ENCODE results near the gene OLFML2B.
"Not testable (repeated sequence)": the region's sequence is repeated elsewhere in the genome, so short reads cannot be mapped to it uniquely, and the experiment has no call there.

Gene OLFML2B

DNA sequence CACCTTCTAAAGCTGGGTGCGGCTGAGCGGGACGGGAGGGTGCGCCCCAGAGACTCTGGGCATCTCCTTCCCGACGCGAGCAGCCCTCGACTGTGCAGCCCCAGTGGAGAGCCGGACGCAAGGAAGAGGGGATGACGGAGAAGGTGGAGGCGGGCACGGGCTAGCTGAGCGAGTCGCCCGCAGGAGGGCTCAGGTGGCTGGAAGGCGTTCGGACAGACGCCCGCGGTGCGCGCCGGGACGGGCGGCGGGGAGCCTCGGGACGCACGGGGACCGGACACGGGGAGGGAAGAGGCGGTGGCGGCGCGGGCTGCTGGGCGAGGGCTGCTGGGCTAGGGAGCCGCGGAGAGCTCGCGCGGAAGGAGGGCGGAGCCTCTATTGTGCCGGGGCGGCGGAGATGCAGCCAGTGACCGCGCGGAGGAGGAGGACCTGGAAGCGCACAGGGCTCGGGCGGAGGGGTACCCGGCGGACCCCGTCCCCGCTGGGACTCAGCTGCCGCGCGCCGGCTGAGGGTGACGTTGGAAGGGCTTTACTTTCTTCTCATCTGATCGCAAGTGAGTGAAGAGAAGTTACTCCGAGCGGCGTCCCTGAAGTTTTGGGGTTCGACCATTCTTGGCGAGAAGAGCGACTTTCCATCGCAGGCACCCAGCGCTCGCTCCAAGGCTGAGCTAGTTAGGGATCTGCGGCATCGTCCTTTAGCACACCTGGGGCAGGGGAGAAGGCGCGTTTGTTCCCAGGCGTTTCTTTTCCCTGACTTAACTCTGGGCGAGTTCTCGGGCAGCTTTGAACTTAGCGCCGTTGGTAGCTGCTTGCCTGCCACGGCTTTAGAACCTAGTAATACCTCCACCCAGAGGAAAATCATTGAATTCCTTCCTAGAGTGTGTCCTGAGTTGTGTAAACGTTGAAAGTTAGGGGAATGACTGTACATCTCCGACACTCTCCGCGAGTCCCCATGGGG lies at the start of gene OLFML2B:
OLFML2B (minus strand) TSS at position 323 of the 955 bp plus-strand sequence. CDS start 439 bp downstream, outside the sequence.
- DNase-seq, result peak in 26 of 51 donors; percentile 17 to 63 (median 32)

GRCh38 chr1:162072740-162073139 lies 49.1 kb upstream of the OLFML2B start:
- no peak for DNase-seq

GRCh38 chr1:162070825-162071224 lies 47.2 kb upstream of the OLFML2B start:
- DNase-seq, result peak in 7 of 51 donors; percentile 2 to 27 (median 8)

GRCh38 chr1:162070094-162070748 lies 46.6 kb upstream of the OLFML2B start:
- DNase-seq, result peak in 5 of 51 donors; percentile 13 to 37 (median 27)

DNA sequence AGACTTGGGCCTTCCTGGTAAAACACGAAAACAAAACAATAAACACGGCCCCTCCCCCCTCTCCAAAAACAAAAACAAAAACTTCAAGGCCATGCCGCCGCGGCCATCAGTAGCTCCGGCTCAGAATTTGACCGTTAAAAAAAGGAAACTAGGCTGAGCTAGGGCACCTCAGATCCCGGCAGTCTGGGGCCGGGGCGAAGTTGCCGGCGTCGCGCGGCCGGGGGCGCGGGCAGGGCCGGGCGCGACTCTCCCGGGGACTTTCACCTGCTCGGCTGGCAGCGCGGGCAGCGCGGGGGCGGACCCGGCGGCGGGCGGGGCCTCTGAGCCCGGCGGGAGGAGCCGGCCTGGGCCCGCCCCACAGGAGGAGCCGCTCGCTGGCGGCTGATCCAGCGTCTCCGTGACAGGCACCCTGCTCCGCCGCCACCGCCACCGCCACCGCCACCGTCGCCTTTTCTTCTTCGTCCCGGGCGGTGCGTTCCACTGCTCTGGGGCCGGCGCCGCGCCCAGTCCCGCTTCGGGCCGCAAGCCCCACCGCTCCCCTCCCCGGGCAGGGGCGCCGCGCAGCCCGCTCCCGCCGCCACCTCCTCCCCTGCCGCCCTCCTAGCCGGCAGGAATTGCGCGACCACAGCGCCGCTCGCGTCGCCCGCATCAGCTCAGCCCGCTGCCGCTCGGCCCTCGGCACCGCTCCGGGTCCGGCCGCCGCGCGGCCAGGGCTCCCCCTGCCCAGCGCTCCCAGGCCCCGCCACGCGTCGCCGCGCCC lies 45.8 kb upstream of the OLFML2B start, which contains the start of gene NOS1AP:
NOS1AP (plus strand) TSS at position 358 of the 760 bp plus-strand sequence. CDS start 487 bp downstream, outside the sequence.
- peak in 49 of 51 donors; percentile 22 to 90 (median 74) for DNase-seq

DNA sequence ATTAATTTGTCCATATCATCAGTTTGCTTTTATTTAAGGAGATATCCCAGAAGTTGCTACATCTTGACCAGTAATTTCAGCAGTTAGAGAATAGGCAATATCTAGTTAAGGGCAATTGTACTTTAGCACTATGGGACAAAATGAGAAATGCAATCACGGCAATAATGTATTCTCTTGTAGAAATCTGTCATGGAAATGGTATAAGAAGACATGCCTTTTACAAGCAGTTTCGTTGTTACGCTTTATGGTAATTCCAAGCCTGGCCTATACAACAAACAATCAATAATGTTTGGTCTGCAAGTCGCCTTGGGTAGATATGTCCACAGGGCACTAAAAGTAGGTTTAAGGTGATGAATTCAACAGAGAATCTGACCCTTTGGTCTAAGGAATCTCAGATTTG lies 44.6 kb upstream of the OLFML2B start:
- no peak for DNase-seq

DNA sequence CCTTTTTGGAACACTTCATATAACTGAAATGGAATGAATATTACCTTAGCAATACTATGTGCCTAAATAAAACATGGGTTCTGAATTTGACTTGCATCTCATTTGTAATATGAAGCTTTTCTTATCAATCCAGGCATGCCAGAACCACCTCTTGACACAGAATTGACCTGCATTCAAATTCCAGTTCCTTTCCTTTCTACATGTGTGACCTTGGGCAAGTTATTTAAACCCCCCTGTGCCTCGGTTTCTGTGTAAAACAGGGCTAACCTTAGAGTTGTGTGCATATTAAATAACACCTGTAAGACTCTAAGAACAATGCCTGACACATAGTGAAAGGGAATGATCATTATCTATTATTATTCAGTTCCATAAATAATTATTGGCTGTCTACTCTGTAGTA lies 43.8 kb upstream of the OLFML2B start:
- no peak for DNase-seq

GRCh38 chr1:162066836-162067235 lies 43.2 kb upstream of the OLFML2B start:
- DNase-seq, result not testable (repeated sequence)

- DNase-seq, result no peak
Measured at GRCh38 chr1:162065016-162065415, 41.3 kb upstream of the OLFML2B start.

DNA sequence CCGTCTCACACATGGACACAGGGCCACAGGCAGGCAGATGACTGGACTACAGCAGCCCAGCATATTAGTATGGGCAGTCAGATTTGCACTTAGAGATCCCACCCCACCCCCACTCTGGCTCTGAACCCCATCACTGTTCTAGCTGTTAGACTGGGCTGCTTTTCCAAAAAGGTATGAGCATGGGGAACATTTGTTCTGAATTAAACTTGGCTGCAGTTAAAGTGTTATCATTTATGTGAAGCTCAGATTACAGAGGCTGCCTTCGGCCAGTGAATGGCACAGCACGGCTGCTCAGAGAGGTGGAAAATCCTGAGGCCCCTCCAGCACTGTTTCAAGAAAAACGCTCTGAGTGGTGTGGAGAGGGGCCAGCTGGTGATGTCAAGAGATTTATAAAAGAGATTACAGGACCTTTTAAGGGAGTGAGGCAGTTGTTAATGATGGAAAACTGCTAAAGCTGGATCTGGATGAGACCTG lies 38.9 kb upstream of the OLFML2B start:
- peak in 2 of 51 donors; percentile 10 to 16 for DNase-seq

DNA sequence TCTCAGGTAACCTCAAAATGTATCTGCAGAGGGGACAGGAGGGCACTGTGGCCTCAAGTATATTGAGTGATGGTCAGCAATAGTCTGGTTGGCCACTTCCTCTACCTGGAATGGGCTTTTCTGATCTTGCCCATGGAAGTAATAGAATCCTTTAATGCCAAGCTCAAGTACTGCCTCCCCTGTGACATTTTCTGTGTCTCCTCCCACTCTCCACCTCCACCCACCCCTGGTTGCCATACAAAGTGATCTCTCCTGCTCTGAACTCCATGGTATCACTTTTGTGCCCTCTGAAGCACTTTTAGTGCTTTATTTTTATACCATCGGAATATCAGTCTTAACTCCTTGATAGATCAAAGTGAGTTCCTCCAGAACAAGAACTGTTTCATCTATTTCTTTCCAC lies 36.6 kb upstream of the OLFML2B start:
- no peak for DNase-seq

DNA sequence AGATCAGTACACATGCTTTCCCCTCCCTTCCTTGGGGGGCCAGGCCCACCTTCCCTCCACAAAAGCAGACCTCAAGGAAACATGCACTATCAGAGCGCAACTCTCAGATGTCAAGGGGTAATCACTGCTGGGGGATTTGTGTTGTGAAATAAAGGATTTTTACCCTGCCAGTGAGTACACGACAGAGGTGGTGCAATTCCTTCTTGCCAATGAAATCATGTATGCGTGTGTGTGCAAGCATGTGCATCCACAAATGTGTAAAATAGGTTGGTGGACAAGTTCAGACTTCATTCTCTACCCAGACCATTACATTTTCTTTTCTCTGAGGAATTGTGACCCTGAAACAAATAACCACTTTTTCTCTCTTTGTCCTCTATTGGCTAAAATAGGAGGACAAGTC lies 36.1 kb upstream of the OLFML2B start:
- no peak for DNase-seq

- no peak for DNase-seq
Measured at GRCh38 chr1:162056579-162056978, 32.9 kb upstream of the OLFML2B start.

GRCh38 chr1:162056043-162056442 lies 32.4 kb upstream of the OLFML2B start:
- DNase-seq, result peak in 39 of 51 donors; percentile 8 to 75 (median 46)

GRCh38 chr1:162055062-162055461 lies 31.4 kb upstream of the OLFML2B start:
- DNase-seq, result no peak

DNA sequence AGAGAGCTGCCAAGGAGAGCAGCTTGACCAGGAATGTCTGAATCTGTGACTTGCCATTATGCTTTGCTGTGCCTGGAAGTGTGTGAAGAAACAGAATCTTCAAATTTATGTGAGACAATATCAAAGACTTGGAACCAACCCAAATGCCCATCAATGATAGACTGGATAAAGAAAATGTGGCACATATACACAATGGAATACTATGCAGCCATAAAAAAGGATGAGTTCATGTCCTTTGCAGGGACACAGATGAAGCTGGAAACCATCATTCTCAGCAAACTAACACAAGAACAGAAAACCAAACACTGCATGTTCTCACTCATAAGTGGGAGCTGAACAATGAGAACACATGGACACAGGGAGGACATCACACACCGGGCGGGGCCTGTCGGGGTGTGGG lies 30.3 kb upstream of the OLFML2B start:
- not testable (repeated sequence) for DNase-seq

- DNase-seq, result no peak
Measured at GRCh38 chr1:162046921-162047320, 23.3 kb upstream of the OLFML2B start.

- DNase-seq, result no peak
Measured at GRCh38 chr1:162042361-162042760, 18.7 kb upstream of the OLFML2B start.

GRCh38 chr1:162040657-162041056 lies 17.0 kb upstream of the OLFML2B start:
- DNase-seq, result no peak

- DNase-seq, result no peak
Measured at GRCh38 chr1:162040001-162040400, 16.3 kb upstream of the OLFML2B start.

- no peak for DNase-seq
Measured at GRCh38 chr1:162038624-162039023, 15.0 kb upstream of the OLFML2B start.
